COR-L47 (cell line): Measurements from ENCODE around the gene FFAR1.

Source experiments
- DNase-seq: peaks from one replicate; lab custom pipeline; 2025; lab: John Stamatoyannopoulos, UW

FFAR1 gene, protein sequence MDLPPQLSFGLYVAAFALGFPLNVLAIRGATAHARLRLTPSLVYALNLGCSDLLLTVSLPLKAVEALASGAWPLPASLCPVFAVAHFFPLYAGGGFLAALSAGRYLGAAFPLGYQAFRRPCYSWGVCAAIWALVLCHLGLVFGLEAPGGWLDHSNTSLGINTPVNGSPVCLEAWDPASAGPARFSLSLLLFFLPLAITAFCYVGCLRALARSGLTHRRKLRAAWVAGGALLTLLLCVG (N-terminal part only)

DNA sequence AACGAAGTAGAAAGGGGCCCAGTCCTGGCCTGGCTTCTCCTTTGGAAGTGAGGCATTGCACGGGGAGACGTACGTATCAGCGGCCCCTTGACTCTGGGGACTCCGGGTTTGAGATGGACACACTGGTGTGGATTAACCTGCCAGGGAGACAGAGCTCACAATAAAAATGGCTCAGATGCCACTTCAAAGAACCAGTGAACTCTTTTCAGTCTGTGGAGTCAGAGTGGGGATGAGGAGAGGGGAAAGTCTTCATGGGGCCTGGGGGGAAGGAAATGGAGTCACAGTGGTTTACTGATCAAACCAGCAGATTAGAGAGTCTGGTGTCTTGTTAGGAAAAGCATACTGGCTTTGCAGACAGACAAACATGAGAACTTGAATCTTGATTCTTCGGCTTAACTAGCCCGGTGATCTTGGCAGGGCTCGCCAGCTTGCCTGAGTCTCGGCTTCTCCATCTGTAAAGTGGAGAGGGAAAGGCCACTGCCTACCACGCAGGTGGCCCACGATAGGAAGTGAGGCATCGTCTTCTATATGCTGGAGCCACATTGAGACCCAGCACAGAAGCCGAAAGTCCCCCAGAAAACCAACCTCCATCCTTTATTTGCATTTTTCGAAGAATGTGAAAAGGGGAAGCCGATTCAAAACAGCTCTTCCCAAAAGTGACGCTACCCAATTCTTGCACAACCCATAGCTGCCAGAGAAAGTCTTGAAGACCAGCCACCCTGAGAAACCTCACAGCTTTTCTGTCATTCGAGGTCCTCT lies at the start of gene FFAR1:
Gene FFAR1 (plus strand): TSS at position 732 of the 759 bp plus-strand sequence. CDS start 3,650 bp downstream, outside the sequence.
- no peak for DNase-seq

DNA sequence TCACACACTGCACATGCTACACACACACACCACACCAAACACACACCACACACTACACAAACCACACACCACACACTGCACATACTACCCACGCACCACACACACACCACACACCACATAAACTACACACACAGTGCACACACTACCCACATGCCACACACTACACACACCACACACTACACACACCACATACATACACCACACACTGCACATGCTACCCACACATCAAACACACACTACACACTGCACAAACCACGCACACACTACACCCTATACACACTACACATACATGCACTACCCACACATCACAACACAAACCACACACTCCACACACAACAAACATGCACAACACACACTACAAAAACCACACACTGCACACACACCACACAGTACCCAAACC lies 49.8 kb upstream of the FFAR1 start:
- DNase-seq = no peak

DNA sequence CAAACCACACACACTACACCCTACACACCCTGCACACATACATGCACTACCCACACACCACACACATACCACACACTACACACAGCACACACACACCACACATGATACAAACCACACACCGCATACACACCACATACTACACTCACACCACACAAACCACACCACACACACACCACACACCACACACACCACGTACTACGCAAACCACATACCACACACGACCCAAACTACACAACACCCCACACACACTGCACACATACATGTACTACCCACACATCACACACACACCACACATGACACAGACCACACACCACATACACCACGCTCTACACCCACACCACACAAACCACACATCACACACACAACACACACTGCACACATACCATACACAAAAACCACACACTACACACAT lies 49.1 kb upstream of the FFAR1 start:
- DNase-seq = no peak

DNA sequence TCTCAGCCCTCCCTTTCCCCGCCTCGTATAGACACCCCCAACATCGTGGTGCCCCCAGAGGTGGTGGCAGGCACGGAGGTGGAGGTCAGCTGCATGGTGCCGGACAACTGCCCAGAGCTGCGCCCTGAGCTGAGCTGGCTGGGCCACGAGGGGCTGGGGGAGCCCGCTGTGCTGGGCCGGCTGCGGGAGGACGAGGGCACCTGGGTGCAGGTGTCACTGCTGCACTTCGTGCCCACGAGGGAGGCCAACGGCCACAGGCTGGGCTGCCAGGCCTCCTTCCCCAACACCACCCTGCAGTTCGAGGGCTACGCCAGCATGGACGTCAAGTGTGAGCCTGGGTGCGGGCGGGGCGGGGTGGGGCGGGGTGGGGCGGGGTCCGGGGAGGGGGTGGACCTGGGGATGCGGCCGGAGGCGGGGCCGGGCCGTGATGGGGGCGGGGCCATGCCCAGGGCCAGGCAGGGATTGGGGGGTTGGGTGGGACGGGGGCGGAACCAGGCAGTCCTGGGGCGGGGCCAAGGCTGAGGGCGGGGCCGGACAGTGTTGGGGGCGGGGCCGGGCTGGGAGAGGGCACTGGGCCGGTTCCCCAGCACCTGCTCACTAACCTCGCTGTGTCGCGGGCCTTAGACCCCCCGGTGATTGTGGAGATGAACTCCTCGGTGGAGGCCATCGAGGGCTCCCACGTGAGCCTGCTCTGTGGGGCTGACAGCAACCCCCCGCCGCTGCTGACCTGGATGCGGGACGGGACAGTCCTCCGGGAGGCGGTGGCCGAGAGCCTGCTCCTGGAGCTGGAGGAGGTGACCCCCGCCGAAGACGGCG lies 48.0 kb upstream of the FFAR1 start:
- no peak for DNase-seq

DNA sequence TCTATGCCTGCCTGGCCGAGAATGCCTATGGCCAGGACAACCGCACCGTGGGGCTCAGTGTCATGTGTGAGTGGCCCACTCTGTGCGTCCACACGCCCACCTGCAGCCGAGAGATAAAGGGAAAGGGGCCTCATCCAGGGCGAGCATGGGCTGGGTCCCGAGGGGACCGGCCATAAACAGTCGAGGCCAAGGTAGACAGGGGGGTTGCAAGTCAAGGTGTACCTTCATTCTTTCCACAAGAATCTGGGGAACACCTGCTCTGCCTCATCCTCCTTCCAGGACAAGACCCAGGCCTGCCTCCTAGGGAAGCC lies 47.4 kb upstream of the FFAR1 start:
- no peak for DNase-seq

DNA sequence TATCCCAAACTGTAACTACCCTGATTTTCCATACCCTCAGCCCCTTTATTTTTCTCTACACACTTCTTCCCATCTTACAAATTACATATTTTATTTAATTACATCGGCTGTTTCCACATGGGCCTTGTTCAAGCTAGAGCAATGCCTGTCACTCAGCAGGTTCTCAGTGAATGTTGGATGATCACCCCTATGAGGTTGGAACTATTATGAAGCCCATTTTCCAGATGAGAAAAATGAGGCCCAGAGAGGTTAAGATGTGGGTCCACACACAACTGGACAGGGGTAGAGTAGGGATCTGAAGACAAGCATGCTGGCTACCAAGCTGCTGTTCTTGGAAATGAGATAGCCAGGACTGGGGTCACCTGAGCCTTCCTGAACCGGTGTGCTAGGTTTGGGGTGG lies 45.7 kb upstream of the FFAR1 start:
- DNase-seq = no peak

DNA sequence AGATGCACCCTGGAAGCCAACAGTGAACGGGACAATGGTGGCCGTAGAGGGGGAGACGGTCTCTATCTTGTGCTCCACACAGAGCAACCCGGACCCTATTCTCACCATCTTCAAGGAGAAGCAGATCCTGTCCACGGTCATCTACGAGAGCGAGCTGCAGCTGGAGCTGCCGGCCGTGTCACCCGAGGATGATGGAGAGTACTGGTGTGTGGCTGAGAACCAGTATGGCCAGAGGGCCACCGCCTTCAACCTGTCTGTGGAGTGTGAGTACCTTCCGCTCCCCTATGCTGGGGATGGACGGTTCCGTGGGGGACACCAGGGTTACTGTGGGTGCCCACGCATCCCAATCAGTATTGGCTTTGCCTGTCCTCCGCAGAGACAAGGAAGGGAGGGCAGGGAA lies 45.3 kb upstream of the FFAR1 start:
- no peak for DNase-seq

DNA sequence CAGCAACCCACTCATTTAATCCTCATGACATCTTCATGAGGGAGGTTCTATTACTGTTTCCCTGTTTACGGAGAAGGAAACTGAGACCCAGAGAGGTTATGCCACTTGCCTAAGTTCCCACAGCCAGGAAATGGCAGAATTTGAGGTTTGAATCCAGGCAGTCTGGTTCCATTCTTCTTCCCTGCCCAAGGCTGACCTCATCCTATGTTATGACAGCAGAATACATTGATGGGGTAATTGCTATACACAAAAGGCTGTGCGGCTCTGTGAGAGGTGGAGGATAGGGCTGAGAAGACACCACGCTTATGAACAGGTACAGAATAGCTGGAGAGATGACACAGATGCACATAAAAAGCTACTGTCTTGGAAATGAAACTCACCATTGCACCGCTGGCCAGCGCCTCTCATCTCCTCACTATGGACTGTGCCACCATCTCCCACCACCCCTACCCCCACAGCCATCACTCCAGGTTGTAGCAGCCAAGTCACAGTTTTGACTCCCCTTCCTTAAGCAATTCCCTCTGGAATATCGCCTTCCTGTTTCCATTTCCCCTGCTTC lies 44.3 kb upstream of the FFAR1 start:
- no peak for DNase-seq

DNA sequence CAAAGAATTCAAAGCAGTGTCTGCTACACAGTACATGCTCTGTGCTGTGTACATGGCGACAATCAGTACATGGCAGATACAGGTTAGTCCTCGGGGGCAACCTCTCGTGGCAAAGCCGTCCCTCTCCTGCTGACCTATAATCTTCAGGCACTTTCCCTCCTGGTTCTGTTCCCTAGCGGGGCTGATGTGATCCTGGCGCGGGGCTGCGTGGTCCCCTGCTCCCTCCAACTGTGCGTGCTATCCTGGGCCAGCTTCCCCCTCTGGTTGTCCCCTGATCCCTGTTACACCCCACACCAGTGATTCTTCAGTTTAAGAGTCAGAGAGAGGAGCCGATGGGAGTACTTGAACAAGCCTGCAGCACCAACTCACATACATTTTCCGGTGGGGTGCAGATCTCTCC lies 43.7 kb upstream of the FFAR1 start:
- DNase-seq = no peak

DNA sequence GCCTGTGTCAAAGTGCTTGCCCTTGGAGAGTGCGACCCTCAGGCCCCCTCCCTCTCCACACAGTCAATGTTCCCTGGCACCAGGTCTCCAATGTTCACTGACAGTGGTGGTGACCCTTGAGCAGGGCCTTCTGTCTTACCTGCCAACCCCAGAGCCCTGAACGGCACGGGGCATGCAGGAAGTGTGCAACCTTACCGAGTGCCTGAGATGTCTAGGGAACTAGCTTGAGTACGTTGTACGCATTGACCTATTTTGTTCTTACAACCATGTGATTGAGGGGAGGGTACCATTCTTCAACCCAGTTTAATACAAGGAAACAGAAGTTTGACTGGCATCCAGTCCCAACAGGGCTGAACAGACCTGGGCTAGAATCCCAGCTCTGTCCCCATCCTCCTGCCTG lies 42.5 kb upstream of the FFAR1 start:
- DNase-seq = no peak

DNA sequence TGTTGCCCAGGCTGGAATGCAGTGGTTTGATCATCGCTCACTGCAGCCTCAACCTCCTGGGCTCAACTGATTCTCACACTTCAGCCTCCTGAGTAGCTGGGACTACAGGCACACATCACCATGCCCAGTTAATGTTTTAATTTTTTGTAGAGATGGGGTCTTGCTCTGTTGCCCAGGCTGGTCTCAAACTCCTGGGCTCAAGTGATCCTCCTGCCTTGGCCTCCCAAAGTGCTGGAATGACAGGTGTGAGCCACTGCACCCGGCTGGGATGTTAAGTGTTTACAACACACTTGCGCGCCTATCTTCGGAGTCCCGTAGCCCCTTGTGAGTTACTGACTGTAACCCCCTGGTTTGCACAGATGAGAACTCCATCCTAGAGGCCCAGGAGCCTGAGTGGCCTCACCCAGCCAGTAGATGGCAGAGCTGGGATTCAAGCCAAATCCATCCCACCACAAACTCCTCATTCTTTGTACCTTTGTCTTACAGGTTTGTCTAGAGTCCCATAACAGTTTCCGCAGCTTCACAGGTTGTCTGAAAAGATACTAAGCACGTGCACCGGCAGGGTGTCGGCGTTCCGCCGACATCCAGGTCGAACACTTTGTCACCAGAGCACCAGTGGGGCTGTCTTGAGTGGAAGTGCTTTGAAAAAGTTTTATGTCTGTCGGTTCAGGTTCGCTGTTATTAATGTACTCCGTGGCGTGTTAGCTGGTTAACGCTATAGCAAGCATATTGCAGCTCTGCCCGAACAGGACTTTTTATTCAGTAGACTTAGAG lies 41.0 kb upstream of the FFAR1 start:
- DNase-seq = no peak

DNA sequence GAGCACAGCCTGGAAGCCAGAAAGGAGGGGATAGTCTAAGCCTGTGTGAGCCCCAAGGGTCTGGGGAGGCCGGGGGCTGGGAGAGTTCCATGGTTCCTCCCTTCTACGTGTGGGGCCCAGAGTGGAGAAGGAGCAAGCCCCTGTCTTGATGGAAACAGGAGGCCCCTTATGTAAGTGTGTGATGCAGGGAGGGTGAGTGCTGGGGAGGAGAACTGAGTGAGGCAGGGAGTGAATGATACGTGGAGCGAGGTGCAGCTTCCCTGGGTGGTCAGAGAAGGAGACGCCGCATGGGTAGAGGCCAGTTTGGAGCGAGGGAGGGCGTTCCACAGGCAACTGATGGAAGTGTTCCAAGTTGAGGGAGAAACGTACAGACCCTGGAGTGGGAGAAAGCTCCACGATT lies 39.8 kb upstream of the FFAR1 start:
- DNase-seq = no peak

DNA sequence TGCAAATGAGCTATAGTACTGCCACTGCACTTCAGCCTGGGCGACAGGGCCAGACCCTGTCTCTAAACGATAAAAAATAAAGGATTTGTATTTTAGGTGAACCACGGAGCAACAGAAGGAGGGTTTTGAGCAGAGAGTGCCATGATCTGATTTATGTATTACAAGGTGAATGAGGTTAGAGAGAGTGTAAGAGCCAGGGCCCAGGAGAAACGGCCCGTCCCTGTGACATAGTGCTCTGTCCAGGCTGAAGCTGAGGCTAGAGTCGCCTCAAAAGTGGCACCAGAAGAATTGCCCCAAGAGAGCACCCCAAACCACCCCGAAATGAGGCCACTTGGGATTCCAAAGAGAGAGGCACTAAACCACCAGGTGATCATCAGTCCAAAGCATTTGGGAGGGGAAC lies 38.8 kb upstream of the FFAR1 start:
- DNase-seq = no peak

DNA sequence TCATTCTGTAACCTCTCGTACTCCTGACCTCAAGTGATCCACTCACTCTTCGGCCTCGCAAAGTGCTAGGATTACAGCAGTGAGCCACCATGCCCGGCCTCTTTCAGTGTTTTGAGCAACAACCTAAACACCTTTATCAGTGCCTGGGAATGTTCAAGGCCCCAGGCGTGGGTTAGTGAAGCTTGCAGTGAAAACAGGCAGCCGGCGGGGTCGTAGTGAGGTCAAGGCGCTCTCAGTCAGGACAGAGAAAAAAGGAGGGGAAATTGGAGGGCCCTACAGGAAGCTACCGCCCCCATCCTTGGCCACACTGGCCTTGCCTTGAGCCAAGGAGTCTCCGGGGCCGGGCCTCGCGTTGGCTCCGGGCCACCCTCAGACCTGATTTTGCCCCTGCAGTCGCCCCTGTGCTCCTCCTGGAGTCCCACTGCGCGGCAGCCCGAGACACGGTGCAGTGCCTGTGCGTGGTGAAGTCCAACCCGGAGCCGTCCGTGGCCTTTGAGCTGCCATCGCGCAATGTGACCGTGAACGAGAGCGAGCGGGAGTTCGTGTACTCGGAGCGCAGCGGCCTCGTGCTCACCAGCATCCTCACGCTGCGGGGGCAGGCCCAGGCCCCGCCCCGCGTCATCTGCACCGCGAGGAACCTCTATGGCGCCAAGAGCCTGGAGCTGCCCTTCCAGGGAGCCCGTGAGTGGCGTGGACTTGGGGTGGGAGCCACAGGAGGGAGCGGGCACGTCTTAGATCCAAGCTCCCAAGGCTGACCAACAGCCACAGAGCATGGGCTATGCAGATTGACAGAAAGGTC lies 38.0 kb upstream of the FFAR1 start:
- DNase-seq = no peak

DNA sequence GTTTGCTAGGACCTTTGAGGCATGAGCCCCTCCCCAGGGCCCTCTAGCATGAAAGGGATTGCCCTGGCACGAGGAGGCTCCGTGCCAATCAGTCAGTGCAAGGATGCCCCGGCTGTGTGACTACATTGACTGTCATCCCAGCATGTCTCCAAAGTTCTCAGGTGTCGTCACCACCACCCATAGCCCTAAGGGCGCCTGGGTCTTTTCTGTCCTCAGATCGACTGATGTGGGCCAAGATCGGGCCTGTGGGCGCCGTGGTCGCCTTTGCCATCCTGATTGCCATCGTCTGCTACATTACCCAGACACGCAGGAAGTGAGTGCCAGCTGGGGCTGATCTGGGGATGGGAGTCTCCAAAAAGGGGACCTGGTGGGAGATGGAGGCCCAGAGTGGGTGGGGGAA lies 37.4 kb upstream of the FFAR1 start:
- DNase-seq = no peak

DNA sequence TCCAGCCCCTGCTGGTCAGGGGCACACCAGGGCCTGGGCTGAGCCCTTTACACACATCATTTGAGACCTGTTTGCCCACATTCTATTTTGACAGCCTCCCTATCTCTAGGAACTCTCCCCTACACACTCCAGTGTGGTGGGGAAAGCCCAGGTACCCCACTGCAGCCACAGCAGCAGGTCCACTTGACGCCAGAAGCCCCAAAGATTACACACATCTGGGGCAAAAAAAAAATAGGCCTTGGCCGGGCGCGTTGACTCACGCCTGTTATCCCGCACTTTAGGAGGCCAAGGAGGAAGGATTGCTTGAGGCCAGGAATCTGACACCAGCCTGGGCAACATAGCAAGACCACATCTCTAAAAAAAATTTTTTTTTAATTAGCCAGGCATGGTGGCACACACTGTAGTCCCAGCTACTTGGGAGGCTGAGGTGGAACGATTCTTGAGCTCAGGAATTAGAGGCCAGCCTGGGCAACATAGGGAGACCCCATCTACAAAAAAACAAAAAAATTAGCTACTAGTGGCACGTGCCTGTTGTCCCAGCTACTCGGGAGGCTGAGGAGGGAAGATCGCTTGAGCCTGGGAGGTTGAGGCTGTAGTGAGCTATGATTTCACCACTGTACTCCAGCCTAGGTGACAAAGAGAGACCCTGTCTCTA lies 36.8 kb upstream of the FFAR1 start:
- DNase-seq = no peak

DNA sequence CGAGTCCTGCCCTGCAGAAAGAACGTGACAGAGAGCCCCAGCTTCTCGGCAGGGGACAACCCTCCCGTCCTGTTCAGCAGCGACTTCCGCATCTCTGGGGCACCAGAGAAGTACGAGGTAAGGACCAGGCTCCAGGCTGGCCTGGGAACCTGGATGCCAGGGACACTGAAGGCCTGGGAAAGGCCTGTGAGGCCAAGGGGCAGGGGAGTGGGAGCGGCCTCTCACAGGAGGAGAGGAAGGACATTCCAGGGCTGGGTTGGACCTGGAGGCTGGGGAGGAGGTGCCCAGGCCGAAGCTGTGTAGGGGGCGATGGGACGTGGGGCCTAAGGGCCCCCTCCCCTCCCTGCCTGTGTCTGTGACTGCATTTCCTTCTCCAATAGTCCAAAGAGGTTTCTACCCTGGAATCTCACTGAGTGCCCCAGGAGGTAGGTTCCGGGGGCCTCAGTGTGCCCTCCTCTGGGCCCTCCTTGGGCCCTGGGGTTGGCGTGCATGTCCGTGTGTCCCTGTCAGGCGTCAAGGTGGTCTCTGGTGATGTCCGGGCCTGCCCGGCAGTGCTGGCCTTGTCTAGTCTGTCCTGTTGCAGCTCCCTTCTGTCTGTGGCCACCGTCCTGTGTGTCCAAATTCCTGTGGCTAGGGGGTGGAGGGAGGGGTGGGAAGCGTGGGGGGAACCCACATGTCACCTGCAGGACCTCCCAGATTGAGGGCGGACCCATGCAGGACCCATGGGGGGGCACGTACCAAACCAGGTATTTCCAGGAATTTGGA lies 35.6 kb upstream of the FFAR1 start:
- DNase-seq = no peak

DNA sequence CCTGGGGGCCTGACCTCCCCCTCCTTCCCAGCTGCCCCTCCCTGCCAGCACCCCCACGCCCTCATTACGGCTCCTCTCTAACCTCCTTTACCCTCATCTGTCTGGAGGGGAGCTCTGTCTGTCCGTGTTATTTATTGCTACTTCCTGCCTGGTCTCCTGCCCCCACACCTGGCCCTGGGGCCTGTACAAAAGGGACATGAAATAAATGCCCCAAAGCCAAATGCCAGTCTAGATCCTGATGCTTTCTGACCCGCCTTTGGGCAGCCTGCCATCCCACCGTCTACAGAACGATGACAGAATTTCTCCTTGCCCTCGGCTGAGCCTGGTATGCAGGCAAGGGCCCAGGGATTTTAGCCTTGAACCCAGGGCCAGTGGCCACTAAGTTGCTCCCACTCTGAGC lies 34.1 kb upstream of the FFAR1 start:
- DNase-seq = no peak

DNA sequence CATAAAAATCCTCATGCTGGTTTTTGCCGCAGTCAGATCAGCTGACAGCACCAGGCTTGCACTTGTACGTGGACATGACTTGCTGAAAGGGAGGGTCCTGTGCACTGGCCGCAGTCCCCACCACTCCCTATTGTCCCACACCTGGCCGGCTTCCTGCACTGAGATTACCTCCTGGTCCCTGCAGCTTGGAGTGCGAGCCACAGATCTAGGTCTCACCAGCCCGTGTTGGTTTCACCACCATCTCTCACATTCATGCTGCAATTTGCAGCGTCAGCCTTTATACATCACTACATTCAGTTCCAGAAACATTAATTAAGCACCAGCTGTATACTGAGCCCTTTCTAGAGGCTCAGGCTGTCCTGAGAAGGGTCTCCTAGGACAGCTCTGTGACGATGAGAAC lies 33.7 kb upstream of the FFAR1 start:
- no peak for DNase-seq
